HG03432 (cell line): ENCODE results near the gene ADAM20.
"Not testable (repeated sequence)": the region's sequence is repeated elsewhere in the genome, so short reads cannot be mapped to it uniquely, and the experiment has no call there.

ENCODE experiments used
- ATAC-seq: cut with Tn5 transposase; IDR thresholded peaks from one replicate; pipeline ENCODE4 v1.9.1; 2021; ENCODE audit warnings: mild to moderate bottlenecking, moderate library complexity; ENCODE audit not compliant: unreplicated experiment

Gene ADAM20

DNA sequence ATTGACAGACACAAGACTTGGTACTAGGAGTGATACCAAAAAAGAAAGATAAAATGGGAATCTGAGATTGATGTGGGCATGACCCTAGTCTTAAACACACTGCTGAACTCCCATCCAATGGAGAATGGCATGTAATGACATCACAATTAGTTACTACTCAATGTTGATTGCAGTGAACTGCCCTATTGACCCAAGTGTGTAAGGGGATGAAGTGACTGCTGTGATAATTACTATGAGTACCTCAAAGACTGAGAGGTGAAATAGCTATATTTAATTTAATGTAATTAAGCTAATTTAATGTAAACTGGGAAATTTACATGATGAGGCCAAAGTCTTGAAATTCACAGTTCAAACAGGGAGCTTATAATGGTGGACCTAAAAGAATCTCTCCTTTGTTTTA lies at the start of gene ADAM20:
TSS of gene ADAM20 (minus strand) at position 101 of the 400 bp plus-strand sequence. CDS start 10,247 bp downstream, outside the sequence.
- ATAC-seq: no peak

DNA sequence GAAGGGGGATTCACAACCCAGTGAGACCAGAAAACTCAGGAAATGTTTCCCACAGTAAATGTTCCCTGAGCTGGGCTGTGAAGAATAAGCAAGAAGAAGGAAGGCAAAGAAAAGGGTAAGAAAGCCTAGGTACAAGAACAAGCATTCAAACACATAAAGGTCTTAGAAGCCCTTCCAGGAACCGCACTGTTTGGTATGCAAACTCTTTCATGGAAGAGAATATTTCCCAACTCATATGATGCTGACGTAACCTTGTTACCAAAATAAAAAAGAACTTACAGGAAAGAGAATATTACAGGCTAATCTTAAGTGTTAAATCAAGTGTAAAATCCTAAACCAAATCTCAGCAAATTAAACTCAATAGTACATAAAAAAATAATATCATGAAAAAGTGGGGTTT lies 42.1 kb upstream of the ADAM20 start:
- ATAC-seq: no peak

DNA sequence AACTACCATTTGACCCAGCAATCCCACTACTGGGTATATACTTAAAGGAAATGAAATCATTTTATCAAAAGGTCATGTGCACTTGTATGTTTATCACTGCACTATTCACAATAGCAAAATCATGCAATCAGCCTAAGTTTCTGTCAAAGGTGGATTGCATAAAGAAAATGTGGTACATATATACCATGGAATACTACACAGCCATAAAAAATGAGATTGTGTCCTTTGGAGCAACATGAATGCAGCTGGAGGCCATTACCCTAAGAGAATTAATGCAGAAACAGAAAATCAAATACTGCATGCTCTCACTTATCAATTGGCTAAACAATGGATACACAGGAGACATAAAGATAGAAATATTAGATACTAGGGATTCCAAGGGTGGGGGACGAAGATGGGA lies 38.2 kb upstream of the ADAM20 start:
- ATAC-seq: no peak

DNA sequence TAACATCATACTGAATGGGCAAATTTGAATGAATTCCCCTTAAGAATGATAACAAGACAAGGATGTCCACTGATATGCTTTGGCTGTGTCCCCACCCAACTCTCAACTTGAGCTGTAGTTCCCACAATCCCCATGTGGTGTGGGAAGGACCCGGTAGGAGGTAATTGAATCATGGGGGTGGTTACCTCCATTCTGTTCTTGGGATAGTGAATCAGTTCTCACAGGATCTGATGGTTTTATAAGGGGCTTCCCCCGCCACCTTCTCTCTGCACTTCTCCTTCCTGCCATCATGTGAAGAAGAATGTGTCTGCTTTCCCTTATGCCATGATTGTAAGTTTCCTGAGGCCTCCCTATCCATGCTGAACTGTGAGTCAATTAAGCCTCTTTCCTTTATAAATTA lies 36.3 kb upstream of the ADAM20 start:
- ATAC-seq: no peak

DNA sequence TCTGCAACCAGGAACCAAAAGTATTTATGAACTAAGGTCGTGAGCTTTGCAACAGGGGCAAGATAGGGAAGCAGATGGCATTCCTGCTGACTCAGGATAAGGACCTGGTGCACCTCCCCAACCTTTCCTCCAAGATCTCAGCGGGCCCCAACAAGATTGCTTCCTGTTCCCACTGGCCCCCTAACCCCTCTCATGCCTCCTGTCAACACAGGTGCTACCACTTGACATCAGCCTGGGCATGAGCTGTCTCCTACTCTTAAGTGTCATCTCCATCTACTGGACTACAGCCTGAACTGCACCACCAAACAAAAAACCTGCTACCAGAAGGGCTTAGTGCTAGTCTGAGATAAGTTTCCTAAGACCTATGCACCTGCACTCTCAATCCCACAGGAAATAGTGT lies 33.0 kb upstream of the ADAM20 start:
- ATAC-seq: no peak

DNA sequence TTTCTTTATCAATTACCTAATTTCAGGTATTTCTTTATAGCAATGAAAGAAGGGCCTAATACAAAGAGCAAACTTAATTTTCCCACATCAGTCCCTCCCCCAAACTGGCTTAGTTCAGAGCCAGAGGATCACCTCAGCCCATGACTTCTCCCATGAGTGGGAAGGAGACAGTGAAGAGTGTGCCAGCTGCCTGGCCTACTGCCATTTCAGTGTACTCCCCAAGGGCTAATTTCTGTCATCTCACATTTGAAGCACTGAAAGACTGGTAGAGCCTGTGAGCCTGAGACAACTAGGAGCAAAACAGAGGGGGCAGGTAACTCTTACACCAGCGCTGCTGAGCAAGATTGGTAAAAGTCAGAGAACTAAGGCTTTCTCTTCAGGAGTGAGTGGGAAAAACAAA lies 29.1 kb upstream of the ADAM20 start:
- ATAC-seq: no peak

DNA sequence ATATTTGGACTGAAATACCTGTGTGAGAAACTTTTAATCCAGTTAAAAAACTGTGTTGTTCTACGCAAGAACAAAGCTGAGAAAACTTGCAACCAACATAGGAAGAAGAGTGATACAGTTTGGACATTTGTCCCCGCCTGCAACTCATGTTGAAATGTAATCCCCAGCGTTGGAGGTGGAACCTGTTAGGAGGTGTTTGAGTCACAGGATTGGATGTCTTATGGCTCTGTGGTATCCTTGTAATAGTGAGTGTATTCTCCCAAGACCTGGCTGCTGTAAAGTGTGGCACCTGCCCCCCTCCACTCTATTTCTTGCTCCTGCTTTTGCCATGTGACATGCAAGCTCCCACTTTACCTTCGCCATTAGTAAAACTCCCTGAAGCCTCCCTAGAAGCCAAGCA lies 28.6 kb upstream of the ADAM20 start:
- no peak for ATAC-seq

DNA sequence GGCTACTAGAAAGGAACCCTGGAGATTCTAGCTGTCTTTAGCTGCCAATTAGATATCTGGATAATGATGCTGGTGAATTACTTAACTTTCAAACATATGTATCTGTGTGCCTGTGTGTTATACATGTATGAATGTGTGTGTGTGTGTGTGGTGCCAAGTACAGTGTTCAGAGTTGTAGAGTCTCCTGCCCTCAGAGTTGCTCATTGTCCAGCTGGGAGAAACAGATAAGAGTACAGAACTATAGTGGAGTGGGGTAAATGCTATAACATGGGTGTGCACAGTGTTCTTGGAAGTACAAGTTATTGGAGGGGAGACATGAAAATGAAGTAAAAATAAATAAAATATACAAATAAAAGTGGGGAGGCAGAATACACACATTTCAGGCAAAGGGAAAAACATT lies 23.6 kb upstream of the ADAM20 start:
- no peak for ATAC-seq

DNA sequence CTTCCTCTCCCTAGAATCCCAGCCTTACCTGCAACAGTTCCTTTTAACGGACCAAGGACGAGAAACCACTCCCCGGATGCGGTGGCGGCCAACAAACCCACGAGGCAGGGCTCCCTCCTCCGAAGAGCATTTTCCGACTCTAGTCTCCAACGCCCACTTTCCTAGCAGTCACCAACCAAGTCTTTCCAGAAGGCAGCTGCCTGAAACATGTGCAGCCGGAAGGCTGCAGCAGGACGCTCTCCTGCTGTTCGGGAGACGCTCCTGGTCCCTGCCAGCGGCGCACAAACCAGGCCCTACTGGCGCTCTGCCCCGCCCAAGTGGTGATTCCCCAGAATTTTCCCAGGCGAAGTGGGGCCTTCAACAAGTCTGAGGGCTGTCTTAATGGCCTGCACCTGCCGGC lies 21.1 kb upstream of the ADAM20 start:
- ATAC-seq: no peak

DNA sequence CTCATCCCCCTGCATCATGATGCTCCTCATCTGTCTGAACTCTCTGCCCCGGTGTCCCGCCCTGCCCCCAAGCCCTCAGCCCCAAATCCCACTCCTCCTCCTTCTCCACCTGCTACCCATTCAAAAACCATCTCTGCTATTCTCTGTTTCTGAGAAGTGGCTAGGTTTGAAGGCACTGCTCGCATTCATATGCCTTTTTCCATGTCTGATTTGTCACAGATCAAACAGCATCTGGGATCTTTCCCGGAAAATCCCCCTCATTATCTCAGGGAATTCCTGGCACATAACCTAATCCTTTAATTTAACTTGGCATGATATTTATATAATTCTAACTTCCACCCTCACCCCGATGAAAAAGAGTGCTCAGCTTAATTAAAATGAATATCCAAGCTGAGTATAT lies 3.3 kb upstream of the ADAM20 start:
- ATAC-seq: no peak

DNA sequence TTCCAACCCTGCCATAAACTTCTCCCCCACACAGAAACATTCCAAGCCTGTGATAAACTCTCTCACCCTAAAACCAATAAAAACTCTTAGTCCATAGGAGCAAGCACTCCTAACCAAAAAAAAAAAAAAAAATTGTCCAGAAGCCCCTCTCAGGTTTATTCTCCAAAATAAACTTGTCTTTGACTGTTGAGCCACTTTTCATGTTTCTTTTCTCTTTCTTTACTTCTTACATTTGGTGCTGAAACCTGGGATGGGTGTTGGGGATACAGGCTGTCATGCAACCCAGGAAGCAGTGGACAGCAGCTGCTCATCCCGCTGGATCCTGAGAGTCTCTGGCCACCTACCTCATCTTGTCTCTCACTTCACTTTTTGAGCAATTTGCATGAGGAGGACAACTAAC lies 2.0 kb upstream of the ADAM20 start:
- no peak for ATAC-seq

DNA sequence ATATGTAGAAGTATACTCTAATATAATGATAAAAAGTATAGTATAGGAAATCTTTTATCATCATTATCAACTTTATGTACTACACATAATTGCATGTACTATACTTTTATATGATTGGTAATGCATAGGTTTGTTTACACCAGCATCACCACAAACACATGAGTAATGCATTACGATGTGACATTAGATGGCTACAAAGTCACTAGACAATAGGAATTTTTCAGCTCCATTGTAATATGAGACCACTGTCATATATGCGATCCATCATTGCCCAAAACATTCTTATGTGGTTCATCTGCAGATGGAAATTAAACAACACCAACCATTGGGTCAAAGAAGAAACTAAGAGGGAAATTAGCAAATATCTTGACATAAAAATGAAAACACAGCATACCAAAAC lies 4.4 kb downstream of the ADAM20 start:
- no peak for ATAC-seq

DNA sequence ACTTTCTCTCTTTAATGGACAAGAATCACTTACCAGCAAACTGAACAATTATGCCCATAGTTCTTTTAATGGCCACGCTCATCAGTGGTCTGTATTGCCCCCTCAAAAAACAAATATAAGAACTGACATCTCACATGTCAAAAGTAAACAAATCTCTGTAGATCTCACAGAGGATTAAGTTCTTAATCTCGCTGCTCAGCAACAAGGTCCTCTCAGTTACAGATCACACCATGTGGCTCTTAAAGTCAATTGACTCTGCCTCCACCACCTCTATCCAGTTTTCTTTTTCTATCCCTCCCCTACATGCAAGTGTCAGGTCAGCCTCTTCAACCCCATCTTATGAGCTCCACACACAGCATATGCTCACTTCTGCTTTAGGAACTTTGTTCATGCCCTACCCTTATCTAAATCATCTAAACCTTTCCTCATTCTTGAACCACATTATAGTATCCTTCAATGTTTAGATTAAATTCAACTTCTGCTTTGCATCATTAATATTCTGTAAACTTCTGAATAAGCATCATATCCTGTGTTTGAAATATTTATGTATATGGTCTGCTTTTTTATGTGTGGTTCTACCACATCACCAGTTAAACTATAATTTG lies 7.2 kb downstream of the ADAM20 start:
- ATAC-seq: no peak

DNA sequence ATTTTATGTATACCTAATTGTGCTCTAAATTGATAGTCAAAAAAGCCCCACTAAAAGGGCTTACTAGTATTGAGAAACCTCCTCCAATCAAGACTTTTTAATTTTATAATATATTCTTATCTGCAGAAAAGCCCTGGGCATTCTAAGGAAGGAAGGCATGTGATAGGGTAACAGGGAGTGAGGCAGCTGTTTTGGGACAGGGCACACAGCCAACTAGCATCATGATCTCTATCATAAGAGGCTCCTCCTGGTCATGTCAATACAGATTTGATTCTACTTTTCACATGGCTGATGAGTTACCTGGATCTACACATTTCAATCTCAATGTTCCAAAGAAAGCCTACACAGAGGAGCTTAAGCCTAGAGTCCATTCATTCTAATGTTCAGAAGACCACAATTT lies 9.1 kb downstream of the ADAM20 start:
- no peak for ATAC-seq

DNA sequence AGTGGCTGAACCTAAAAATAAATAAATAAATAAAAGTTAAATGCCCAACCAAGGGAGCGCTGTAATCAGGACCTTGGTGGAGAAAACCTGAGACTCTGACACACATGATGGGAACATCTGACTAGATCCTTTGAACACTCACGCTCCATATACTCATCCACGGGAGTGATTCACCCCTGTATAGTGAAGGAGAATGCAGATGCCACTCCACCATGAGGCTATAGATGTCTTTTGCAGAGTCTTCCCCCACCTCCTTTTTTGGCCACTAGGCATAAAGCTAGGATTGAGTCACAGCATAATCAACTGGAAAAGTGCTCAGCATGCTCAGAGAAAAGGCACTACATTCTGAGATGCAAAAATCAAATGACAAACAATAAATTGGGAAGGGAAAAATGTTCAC lies 19.0 kb downstream of the ADAM20 start:
- no peak for ATAC-seq

DNA sequence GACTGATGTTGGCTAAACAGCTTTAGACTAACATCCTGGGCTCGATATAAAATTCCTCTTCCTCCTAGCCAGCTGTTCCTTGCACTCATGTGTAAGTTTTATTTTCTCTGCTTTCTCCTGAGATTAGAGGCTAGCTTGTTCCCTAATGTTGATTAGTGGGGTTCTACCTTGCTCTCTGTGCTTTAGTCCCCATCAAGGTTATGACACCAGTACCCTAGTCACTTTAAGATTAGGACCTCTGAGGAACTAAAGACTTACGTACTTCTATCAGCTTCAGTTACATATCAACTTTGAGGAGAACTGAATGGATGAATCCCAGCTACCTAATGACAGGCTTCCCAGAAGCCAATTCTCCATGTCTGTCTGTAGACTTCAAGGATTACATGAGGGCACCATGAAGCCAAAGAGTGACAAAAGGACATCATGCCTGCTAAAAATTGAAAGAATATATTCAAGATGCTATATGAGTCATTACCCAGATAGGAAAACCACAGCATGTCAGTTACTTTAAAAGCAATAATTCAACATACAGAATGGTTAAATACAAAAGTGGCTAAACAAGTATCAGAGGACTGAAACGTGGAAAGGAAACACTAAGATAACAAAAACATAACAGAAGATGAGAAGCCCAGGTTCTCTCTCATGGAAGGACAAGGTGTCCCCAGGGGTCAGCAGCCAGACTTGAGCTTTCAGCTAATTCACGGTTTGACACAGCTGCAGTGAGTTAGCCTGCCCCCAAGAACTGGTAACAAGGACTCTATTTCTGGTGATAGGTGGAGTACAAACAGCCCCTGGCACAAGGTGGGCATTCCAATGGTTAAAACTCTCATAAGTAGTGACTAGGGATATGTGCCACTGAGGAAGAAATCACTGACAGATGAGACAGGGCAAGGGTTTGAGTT lies 20.4 kb downstream of the ADAM20 start:
- ATAC-seq: no peak

DNA sequence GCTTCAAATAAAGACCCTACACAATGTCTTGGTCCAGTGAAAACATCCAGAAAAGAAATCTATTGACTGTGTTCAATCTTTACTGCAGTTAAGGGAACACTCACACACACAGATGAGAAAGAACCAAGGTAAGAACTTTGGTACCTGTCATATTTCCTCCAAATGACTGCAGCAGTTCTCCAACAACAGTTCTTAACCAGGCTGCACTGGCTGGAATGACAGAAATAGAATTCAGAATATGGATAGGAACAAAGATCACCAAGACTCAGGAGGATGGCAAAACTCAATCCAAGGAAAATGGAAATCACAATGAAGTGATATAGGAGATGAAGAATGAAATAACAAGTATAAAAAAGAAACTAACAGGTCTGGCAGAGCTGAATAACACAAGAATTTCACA lies 36.6 kb downstream of the ADAM20 start:
- no peak for ATAC-seq

DNA sequence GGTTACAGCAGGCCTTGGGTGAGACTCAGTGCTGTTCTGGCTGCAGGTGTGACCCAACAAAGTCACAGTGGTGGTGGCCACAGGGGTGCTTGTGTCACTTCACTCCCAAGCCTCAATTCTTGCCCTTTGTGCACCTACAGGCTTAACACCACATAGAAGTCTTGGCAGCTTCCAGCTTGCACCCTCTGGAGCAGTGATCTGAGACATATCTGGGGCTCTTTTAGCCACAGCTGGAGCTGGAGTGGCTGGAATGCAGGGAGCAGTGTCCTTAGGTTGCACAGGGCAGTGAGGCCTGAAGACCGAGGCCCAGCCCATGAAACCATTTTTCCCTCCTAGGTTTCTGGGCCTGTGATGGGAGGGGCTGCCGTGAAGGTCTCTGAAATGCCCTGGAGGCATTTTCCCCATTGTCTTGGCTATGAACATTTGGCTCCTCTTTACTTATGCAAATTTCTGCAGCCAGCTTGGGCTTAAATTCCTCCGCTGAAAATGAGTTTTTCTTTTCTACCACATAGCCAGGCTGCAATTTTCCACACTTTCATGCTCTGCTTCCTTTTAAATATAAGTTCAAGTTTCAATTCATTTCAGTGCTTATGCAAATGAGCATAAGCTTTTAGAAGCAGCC lies 45.1 kb downstream of the ADAM20 start:
- ATAC-seq: no peak

DNA sequence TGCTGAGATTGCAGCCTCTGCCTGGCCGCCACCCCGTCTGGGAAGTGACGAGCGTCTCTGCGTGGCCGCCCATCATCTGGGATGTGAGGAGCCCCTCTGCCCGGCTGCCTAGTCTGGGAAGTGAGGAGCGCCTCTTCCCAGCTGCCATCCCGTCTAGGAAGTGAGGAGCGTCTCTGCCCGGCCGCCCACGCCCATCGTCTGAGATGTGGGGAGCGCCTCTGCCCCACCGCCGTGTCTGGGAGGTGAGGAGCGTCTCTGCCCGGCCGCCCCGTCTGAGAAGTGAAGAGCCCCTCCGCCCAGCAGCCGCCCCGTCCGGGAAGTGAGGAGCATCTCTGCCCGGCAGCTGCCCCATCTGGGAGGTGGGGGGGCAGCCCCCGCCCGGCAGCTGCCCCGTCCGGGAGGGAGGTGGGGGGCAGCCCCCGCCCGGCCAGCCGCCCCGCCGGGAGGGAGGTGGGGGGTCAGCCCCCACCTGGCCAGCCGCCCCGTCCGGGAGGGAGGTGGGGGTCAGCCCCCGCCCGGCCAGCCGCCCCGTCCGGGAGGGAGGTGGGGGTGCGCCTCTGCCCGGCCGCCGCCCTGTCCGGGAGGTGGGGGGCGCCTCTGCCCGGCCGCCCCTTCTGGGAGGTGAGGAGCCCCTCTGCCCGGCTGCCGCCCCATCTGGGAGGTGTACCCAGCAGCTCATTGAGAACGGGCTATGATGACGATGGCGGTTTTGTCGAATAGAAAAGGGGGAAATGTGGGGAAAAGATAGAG lies 57.3 kb downstream of the ADAM20 start:
- ATAC-seq: not testable (repeated sequence)

DNA sequence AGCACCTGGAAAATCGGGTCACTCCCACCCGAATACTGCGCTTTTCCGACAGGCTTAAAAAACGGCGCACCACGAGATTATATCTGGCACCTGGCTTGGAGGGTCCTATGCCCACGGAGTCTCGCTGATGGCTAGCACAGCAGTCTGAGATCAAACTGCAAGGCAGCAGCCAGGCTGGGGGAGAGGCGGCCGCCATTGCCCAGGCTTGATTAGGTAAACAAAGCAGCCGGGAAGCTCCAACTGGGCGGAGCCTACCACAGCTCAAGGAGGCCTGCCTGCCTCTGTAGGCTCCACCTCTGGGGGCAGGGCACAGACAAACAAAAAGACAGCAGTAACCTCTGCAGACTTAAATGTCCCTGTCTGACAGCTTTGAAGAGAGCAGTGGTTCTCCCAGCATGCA lies 59.3 kb downstream of the ADAM20 start:
- not testable (repeated sequence) for ATAC-seq

DNA sequence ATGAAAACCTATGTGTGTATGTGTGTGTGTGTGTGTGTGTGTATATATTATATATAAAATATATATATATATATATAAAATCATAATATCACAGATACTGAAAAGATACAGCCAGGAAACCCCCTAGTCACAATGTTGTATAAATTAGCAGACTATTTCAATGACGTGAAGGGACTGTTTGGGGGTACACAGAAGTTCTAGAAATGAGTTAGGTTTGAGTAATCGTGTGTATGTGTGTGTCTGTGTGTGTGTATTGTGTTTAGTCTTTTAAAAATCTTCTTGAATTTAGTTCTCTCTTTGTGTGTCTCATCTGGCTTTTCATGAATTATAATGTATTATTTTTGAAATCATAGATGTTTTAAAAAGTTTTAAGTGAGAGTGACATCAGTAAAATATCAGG lies 61.0 kb downstream of the ADAM20 start:
- ATAC-seq: no peak
